Loucy (cell line): ENCODE data around the gene EFS.

Experiments
- H2AFZ ChIP-seq: fragments of 200-600 bp; sonication (generic); 2 replicates; pipeline ENCODE4 v1.6.0; 2016; ENCODE audit warnings: antibody characterized with exemption, mild to moderate bottlenecking, low read length, moderate library complexity
- H3F3A ChIP-seq: fragments of 200-600 bp; 2 replicates; pipeline ENCODE4 v1.6.0; 2016; ENCODE audit warnings: antibody characterized with exemption, low read depth, mild to moderate bottlenecking
- H3K27me3 ChIP-seq: fragments of 200-600 bp; sonication (generic); 2 replicates; pipeline ENCODE4 v1.6.1; 2014; ENCODE audit warnings: low read length, mild to moderate bottlenecking; ENCODE audit not compliant: insufficient read depth, poor library complexity, severe bottlenecking
- H3K36me3 ChIP-seq: fragments of 200-600 bp; sonication (generic); 2 replicates; pipeline ENCODE4 v1.6.1; 2016; ENCODE audit warnings: low read length; ENCODE audit not compliant: insufficient read depth
- H3K4me1 ChIP-seq: fragments of 200-600 bp; sonication (generic); 2 replicates; pipeline ENCODE4 v1.5.1; 2014; ENCODE audit warnings: low read length, mild to moderate bottlenecking; ENCODE audit not compliant: insufficient read depth, poor library complexity, severe bottlenecking
- H3K4me2 ChIP-seq: fragments of 200-600 bp; sonication (generic); 2 replicates; pipeline ENCODE4 v1.6.0; 2014; ENCODE audit warnings: antibody characterized with exemption, low read length, low read depth, mild to moderate bottlenecking; ENCODE audit not compliant: poor library complexity, severe bottlenecking
- H3K4me3 ChIP-seq: fragments of 200-600 bp; sonication (generic); 2 replicates; pipeline ENCODE4 v1.5.1; 2014; ENCODE audit warnings: low read length, mild to moderate bottlenecking, mixed read lengths; ENCODE audit not compliant: poor library complexity, severe bottlenecking
- H3K79me2 ChIP-seq: fragments of 200-600 bp; sonication (generic); 2 replicates; pipeline ENCODE4 v1.6.1; 2014; ENCODE audit warnings: low read length; ENCODE audit not compliant: insufficient read depth
- H3K9ac ChIP-seq: fragments of 200-600 bp; sonication (generic); 2 replicates; pipeline ENCODE4 v1.6.0; 2014; ENCODE audit warnings: mild to moderate bottlenecking, low read depth, low read length, moderate library complexity; ENCODE audit not compliant: poor library complexity, severe bottlenecking
- H3K9me2 ChIP-seq: fragments of 200-600 bp; sonication (generic); replicated peaks from 2 replicates; pipeline ENCODE4 v1.6.1; 2016; ENCODE audit warnings: low read depth, low read length, mixed read lengths
- H3K9me3 ChIP-seq: fragments of 200-600 bp; sonication (generic); 2 replicates; pipeline ENCODE4 v1.6.1; 2014; ENCODE audit warnings: mild to moderate bottlenecking, antibody characterized with exemption, low read length, low read depth; ENCODE audit not compliant: insufficient read depth
- H4K20me1 ChIP-seq: fragments of 200-600 bp; sonication (generic); 2 replicates; pipeline ENCODE4 v1.6.0; 2014; ENCODE audit warnings: antibody characterized with exemption, low read length, mild to moderate bottlenecking; ENCODE audit not compliant: insufficient read depth, poor library complexity, severe bottlenecking
- CTCF ChIP-seq: fragments of 200-600 bp; sonication (generic); conservative IDR thresholded peaks from 2 replicates; pipeline ENCODE4 v1.5.1; 2014; ENCODE audit warnings: mild to moderate bottlenecking, antibody characterized with exemption, low read length
- EZH2phosphoT487 ChIP-seq: fragments of 200-600 bp; IDR thresholded peaks from 2 replicates; pipeline ENCODE4 v1.6.1; 2018; ENCODE audit warnings: antibody characterized with exemption, mild to moderate bottlenecking, moderate library complexity, borderline replicate concordance

EFS gene

GRCh38 chr14:23385642-23386265, 20.8 kb upstream of the EFS start:
- TF ChIP-seq EZH2phosphoT487 (no peak), CTCF (no peak)

DNA sequence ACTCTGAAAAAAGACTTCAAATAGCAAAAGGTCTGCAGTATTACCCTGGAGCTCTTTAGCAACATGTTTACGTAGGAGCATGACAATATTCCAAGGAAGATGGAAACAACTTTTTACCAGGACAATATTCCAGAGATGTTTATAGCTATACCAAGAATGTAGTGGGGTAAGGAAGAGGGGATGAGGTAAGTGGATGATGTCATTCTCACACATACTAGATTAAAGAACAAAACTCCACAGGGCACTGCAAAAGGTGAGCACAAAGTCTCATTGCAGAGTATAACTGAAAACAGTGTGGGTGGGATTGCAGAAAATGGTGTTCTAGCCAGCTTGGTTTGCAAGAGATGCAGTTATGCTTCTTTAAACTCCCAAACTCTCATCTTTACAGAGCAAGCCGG, 20.3 kb upstream of the EFS start:
- no peaks in the 10 kb centered on the region for H4K20me1 ChIP-seq
- no peaks in the 10 kb centered on the region for H3K27me3 ChIP-seq
- no peaks in the 10 kb centered on the region for H3K9me3 ChIP-seq
- no peak overlapping the region for H3K9ac ChIP-seq
- TF ChIP-seq CTCF (no peak), EZH2phosphoT487 (no peak)
- H3F3A ChIP-seq, result no peaks in the 10 kb centered on the region
- no peak overlapping the region for H2AFZ ChIP-seq
- no peaks in the 10 kb centered on the region for H3K4me1 ChIP-seq
- H3K79me2 ChIP-seq, result no peaks in the 10 kb centered on the region
- H3K4me3 ChIP-seq, result no peak overlapping the region
- no peaks in the 10 kb centered on the region for H3K36me3 ChIP-seq
- H3K4me2 ChIP-seq, result no peak overlapping the region
- no peaks in the 10 kb centered on the region for H3K9me2 ChIP-seq

More at GRCh38 chr14:23385642-23386265, 20.8 kb upstream of the EFS start:
- Histone ChIP-seq H4K20me1 (no peaks in the 10 kb centered on the region), H3K27me3 (no peaks in the 10 kb centered on the region), H3K9me3 (no peaks in the 10 kb centered on the region), H2AFZ (no peak overlapping the region), H3K79me2 (no peaks in the 10 kb centered on the region), H3K9ac (no peak overlapping the region), H3F3A (no peaks in the 10 kb centered on the region), H3K4me2 (no peak overlapping the region), H3K4me3 (no peak overlapping the region), H3K9me2 (no peaks in the 10 kb centered on the region), H3K36me3 (no peaks in the 10 kb centered on the region), H3K4me1 (no peaks in the 10 kb centered on the region)

GRCh38 chr14:23384364-23385080, 19.6 kb upstream of the EFS start:
- Histone ChIP-seq H3K9ac (no peak overlapping the region), H3K79me2 (no peaks in the 10 kb centered on the region), H4K20me1 (no peaks in the 10 kb centered on the region), H3K4me1 (no peaks in the 10 kb centered on the region), H2AFZ (no peak overlapping the region), H3K9me2 (no peaks in the 10 kb centered on the region), H3F3A (no peaks in the 10 kb centered on the region), H3K9me3 (no peaks in the 10 kb centered on the region), H3K36me3 (no peaks in the 10 kb centered on the region), H3K27me3 (no peaks in the 10 kb centered on the region), H3K4me2 (no peak overlapping the region), H3K4me3 (no peak overlapping the region)
- TF ChIP-seq EZH2phosphoT487, result no peak
- TF ChIP-seq CTCF, result no peak
